GM19397 (cell line): ENCODE data around the gene APC2.

Experiments
- ATAC-seq: cut with Tn5 transposase; IDR thresholded peaks from one replicate; pipeline ENCODE4 v1.9.1; 2021; ENCODE audit warnings: mild to moderate bottlenecking, moderate library complexity; ENCODE audit not compliant: unreplicated experiment

APC2 gene

GRCh38 chr19:1449467-1450442 lies at the start of gene APC2:
TSS of gene APC2 (plus strand) at chr19:1450121. CDS start at chr19:1453002, 2,881 bp downstream.
- ATAC-seq, result no peak

DNA sequence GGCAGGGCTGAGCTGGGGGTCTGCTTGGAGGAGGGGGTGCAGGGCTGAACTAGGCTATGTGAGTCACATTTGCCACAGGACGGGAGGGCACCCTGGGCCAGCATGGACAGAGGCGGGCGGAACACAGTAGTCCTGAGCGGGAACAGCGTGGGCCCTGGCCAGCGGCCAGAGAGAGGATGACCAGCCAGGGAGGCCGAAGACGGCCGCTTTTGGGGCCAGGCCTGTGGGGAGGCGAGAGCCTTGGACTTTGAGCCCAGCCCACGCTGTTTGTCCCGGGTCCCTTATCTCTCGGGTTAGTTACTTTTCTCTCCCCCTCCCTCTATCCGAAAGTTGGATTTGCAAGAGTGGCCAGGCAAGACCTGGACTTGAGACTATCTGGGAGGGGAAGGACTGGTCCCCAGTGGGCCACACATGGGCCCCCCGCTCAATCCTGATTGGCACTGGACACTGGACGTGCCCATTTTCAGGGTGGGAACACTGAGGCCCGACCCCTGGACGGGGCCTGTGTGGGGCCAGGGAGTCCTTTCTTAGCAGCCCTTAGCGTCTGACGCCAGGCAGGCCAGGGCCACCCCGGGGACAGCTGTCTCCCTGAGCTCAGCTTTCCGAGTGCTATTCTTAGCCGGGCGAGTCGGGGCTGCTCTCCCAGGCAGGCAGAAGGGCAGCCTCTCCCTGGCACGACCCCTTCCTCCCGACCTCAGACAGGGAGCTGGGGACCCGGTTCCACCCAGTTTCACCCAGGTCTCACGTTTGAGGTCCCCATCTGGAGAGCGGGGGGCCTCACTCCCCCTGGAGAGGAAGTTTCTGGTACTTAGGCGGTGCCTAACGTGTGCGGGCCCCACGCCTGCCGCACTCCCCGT lies 49.4 kb upstream of the APC2 start:
- ATAC-seq, result no peak

DNA sequence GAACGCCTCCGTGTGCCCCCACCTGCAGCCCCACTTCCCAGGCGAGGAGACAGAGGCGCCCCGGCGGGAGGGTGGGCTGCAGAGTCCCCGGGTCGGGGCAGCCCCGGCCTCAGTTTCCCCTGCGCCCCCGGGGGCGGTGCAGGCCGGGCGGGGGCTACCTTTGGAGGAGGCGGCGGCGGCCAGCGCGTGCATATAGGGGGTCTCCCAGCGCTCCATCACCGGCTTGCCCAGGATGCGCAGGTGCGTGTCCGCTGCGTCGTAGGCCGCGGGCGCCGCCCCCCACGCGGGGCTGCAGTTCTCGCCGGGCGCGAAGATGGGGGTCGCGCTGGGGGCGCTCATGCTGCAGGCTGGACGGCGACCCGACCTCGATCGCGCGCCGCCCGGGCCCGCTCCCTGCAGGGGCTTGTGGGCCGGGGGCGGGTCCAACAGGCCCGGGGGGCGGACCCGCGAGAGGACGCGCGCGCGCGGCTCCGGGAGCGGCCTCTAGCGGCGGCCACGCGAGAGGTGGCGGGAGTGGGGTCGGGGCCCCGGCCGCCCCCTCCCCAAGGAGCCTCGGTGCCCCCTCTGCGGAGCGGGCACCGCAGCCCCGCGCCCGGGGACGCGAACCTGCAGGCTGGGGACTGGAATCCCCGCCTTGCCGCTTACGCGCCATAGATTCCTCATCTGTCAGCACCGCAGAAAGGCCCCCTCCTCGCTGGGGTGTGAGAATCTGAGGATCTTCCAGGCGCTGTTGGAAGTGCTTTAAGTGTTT lies 48.6 kb upstream of the APC2 start, which contains the start of gene GAMT:
GAMT (minus strand) TSS at position 405 of the 751 bp plus-strand sequence; CDS start at position 339, 66 bp downstream.
- no peak for ATAC-seq

DNA sequence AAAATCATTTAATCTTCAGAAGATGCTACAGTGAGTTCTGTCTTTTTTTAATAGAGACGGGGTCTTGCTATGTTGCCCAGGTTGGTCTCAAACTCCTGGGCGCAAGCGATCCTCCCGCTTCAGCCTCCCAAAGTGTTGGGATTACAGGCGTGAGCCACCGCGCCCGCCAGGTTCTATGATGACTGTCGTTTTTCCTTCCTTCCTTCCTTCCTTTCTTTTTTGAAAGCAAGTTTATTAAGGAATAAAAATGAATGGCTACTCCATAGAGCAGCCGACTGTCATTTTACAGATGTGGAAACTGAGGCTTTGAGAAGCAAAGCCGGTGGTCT lies 48.1 kb upstream of the APC2 start:
- ATAC-seq, result no peak

- ATAC-seq, result no peak
Measured at GRCh38 chr19:1402411-1403070, 47.4 kb upstream of the APC2 start.

DNA sequence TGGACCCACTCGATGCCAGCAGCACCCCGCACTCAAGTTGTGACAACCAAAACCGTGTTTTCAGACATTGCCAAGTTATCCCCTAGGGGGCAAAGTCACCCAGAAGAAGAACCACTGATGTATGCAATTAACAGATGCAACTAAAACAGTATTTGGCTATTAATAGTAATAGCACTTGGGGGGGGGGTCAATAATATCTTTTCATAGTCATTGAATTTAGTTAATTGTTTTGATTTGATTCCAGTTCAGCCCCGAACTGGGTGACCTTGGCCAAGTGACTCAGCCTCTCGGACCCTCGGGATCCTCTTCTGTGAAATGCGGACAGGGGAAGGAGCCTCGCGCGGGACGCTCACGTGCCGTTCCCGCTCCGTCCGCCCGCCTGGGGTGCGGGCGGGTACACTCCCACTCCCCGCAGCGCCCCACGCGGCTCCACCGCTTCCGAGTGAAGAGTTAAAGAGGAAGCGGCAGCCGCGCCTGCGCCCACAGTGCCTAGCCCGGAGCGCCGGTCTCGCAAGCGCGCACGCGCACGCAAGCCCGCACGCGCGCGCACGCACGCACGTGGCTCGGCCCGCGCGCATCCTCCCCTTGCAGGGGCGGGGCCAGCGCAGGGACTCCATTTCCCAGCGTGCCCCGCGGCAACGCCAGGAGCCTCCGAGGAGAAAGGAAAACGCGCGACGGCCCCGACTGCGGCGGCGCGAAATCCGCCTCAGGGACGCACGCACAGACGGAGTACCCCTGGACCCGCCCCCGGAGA lies 43.0 kb upstream of the APC2 start:
- peak; percentile 83 for ATAC-seq

- no peak for ATAC-seq
Measured at GRCh38 chr19:1407528-1408299, 42.2 kb upstream of the APC2 start, which contains the start of gene DAZAP1. TSS of gene DAZAP1 (plus strand) at chr19:1407586. CDS start at chr19:1407774, 188 bp downstream.

- ATAC-seq, result no peak
Measured at GRCh38 chr19:1408300-1409203, 41.4 kb upstream of the APC2 start.

GRCh38 chr19:1409204-1410005 lies 40.5 kb upstream of the APC2 start:
- ATAC-seq, result no peak

DNA sequence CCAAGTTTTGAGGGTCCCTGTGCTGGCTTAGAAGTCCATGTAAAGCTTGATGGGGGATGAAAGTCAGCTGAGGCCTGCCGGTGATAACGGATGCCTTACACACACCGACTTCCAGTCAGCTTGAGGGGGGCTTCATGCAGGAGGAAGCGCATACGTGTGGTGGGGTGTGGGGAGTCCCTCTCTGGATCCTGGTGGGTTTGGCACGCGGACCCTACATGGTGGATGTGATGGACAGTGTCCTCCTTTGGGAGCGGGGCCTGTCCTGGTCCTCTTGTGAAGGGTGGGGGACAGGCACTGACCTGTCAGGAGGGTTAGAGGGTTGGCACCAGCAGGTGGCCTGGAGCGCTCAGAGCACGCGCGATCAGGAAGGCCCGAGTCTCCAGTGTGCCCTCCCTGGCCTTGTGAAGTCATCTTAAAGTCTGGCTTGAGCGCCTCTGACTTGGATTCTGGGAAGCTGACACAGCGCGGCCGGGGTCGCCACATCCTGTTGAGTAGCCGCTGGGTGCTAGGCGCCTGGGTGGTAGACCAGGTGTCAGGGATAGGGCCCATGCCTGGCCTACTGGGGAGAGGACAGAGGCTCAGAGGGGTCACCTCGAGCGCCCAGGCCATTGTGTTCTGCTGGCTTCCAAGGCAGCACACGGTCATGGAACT lies 39.7 kb upstream of the APC2 start:
- no peak for ATAC-seq

- no peak for ATAC-seq
Measured at GRCh38 chr19:1410789-1411188, 39.1 kb upstream of the APC2 start.

DNA sequence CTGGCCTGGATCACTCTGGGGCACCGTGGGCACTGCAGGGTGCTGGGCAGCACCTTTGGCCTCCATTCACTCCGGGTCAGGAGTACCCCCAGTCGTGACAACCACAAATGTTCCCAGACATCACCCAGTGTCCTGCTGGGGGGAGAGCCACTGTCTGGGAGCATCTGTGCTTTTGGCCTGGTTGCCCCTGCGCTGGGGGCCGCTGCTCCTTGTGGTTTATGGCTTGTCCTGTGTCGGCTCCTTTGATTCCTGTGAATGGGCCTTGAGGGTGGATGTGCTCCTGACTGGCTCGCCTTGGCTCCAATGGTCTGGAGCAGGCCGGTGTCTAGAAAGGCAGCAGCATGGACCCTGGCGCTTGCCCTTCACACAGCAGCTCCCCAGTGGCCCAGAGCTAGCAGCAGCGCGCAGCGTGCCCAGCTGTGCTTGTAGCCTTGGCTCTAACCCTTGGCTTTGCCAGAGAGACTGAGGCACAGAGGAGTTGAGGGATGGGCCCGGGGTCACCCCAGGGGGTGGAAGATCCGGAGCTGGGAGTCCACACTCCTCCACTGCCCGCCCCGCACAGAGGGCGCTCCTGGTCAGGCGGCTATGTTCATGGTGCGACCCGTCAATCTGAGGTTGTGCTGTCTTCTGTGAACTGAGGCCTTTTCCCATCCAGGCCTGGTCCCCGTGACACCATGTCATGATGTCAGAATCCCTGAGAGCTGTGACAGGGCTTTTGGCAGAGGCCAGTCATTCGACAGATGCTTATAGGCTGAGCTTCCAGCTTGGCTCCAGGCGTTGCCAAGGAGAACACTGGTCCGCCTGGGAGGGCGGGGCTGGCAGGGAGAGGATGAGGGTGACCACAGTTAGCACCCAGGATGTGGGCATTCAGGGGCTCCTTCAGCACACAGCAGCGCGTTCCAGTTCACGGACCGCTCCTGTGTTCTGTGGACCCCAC lies 38.4 kb upstream of the APC2 start:
- ATAC-seq, result no peak

DNA sequence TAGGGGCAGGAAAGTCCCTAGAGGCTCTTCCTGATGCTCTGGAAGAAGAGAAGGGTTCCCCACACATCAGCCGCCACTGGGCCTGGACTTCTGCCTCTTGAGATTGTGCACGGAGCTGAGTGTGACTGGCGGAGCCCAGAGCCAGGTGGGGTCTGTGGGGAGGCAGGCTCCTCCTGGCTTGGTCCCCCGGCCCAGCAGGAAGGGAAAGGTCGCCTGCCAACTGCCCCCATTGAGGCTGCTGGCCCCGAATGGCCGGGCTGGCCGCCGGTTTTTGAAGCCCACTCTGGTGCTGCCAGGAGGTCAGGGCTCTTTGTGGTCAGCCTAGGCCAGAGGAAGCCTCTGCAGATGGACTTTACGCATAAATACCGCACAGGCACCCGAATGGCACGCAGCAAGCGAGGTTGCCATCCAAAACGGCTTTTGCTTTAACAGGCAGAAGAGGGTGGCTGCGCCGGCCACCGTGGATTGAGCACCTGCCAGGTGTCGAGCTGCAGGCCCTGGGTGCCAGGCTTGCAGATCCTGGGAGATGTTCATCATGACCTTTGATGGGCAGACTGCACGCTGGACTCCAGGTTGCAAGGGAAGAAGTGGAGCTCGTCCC lies 37.5 kb upstream of the APC2 start:
- no peak for ATAC-seq

DNA sequence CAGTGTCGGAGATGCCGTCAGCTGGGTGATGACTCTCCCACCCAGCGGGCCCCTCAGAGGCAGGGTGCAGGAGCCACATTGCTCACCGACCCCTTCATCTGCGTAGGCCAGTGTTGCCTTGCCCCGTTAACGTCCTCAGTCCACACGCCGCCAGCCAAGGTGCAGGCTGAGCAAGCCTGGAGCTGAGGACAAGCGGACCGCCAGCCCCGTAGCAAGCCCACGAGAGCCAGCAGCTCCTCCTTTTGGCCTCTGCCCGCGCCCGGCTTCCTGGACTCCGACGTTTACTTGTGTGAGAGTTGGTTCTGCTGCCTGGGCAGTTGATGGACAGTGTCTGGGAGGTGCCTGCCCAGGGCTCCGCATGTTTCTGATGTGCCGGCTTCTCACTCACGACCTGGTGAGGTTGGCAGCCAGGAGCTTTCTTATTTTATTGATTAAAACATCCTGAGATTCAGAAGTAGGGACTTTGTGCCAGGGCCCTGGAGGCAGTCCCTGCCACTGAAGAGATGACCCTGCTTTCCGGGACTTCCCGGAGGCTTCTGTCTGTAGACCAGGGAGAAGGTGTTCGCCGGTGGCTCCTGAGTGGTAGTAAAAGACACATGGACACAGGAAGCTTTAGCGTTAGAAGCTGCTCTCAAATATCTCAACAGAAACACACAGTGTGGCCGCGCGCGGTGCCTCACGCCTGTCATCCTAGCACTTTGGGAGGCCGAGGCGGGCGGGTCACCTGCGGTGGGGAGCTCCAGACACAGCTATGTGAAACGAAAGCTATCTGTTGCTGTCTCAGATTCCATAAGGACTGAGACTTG lies 36.7 kb upstream of the APC2 start:
- ATAC-seq, result no peak
